H1 (cell line): ENCODE results near the gene HS1BP3. TPM values are rescaled to one million over a fixed set of nuclear protein-coding genes. Genes with fewer than 3 reads are reported as not detected.

Experiments used
- CTCF ChIA-PET: fragments of 300-600 bp; sonication (Branson Sonifier 250); formaldehyde crosslinking; loops from one replicate; lab custom pipeline; 2021; ENCODE audit not compliant: partially characterized antibody; lab: Charles Lee
- POLR2A ChIA-PET: fragments of 300-600 bp; sonication (Branson Sonifier 250); formaldehyde crosslinking; loops from one replicate; lab custom pipeline; 2021; ENCODE audit warnings: inconsistent platforms; ENCODE audit not compliant: partially characterized antibody; lab: Charles Lee
- DNase-seq, 2 experiments: peaks; one replicate each; pipeline versions ENCODE4 v3.0.0 to v3.0.0-alpha.2; 2010 to 2022; ENCODE audit warnings: low spot score in 2 of 2, low read depth in 1 of 2, mixed read lengths in 1 of 2
- FAIRE-seq: peaks from 2 replicates; lab custom pipeline; 2011; peaks lifted over from hg19 to GRCh38; lab: Jason Lieb, UNC
- H2AFZ ChIP-seq: 2 replicates; pipeline ENCODE4 v1.8.1; 2012; ENCODE audit warnings: low read length, inconsistent platforms
- H2AK5ac ChIP-seq: 2 replicates; pipeline ENCODE4 v1.6.1; 2013; ENCODE audit warnings: low read depth, low read length
- H2BK120ac ChIP-seq: replicated peaks from 2 replicates; pipeline ENCODE3; 2013; ENCODE audit warnings: low read depth, low read length, inconsistent platforms
- H2BK12ac ChIP-seq: 2 replicates; pipeline ENCODE4 v1.6.1; 2013; ENCODE audit warnings: low read depth, low read length
- H2BK15ac ChIP-seq: 2 replicates; pipeline ENCODE4 v1.6.1; 2013; ENCODE audit warnings: low read length
- H2BK20ac ChIP-seq: 2 replicates; pipeline ENCODE4 v1.6.1; 2013; ENCODE audit warnings: low read length
- H2BK5ac ChIP-seq: 2 replicates; pipeline ENCODE4 v1.6.1; 2013; ENCODE audit warnings: low read depth, low read length
- H3K14ac ChIP-seq: 2 replicates; pipeline ENCODE4 v1.6.1; 2013; ENCODE audit warnings: inconsistent platforms; ENCODE audit not compliant: insufficient read length
- H3K18ac ChIP-seq: 2 replicates; pipeline ENCODE4 v1.6.1; 2013; ENCODE audit warnings: low read length; ENCODE audit errors: extremely low read depth
- H3K23ac ChIP-seq: 2 replicates; pipeline ENCODE4 v1.6.1; 2013; ENCODE audit warnings: inconsistent platforms; ENCODE audit not compliant: insufficient read length
- H3K23me2 ChIP-seq: 2 replicates; pipeline ENCODE4 v1.6.1; 2013; ENCODE audit warnings: low read depth, low read length
- H3K27ac ChIP-seq: 2 replicates; pipeline ENCODE4 v1.6.1; 2011; ENCODE audit warnings: low read depth, low read length, inconsistent platforms
- H3K27me3 ChIP-seq, 4 experiments: replicated peaks in 1 of 4; 1 replicate in 1 of 4; 2 replicates in 3 of 4; pipeline versions ENCODE4 v1.6.1 to v1.8.1; 2011 to 2013; ENCODE audit warnings: low read length in 3 of 4, mild to moderate bottlenecking in 3 of 4, inconsistent platforms in 2 of 4, mixed read lengths in 2 of 4, moderate library complexity in 1 of 4; ENCODE audit not compliant: control insufficient read depth in 3 of 4, insufficient read depth in 3 of 4; ENCODE audit errors: extremely low read depth in 1 of 4
- H3K36me3 ChIP-seq, 4 experiments: 2 replicates each; pipeline versions ENCODE4 v1.6.1 to v1.8.1; 2011 to 2013; ENCODE audit warnings: mild to moderate bottlenecking in 4 of 4, low read length in 3 of 4, moderate library complexity in 2 of 4, control low read depth in 1 of 4, inconsistent platforms in 1 of 4; ENCODE audit not compliant: insufficient read depth in 4 of 4, control insufficient read depth in 2 of 4
- H3K4ac ChIP-seq: replicated peaks from 2 replicates; pipeline ENCODE3; 2013; ENCODE audit warnings: low read length, low read depth, mixed read lengths, inconsistent platforms; ENCODE audit not compliant: insufficient read length
- H3K4me1 ChIP-seq, 4 experiments: replicated peaks in 1 of 4; 1 replicate in 1 of 4; 2 replicates in 3 of 4; pipeline versions ENCODE4 v1.6.1 to v1.8.1; 2011 to 2013; ENCODE audit warnings: low read length in 3 of 4, inconsistent platforms in 2 of 4, mixed read lengths in 1 of 4; ENCODE audit not compliant: insufficient read depth in 4 of 4, control insufficient read depth in 3 of 4
- H3K4me2 ChIP-seq, 2 experiments: 2 replicates each; pipeline versions ENCODE4 v1.6.1 to v1.8.1; 2011 to 2013; ENCODE audit warnings: low read depth in 2 of 2, low read length in 2 of 2, control low read depth in 1 of 2, inconsistent platforms in 1 of 2, mild to moderate bottlenecking in 1 of 2; ENCODE audit not compliant: insufficient read depth in 1 of 2
- H3K4me3 ChIP-seq, 4 experiments: fragments of 200-600, 300-600 bp in 1 of 4; sonication (generic), shearing (Covaris generic), sonication (Bioruptor Twin) in 1 of 4; 2 replicates each; pipeline versions ENCODE4 v1.5.1 to v1.8.1; 2011 to 2016; ENCODE audit warnings: low read length in 4 of 4, low read depth in 3 of 4, control low read depth in 2 of 4, inconsistent platforms in 2 of 4, mild to moderate bottlenecking in 2 of 4, mixed read lengths in 1 of 4, moderate library complexity in 1 of 4; ENCODE audit not compliant: insufficient read depth in 2 of 4; ENCODE audit errors: extremely low read depth in 1 of 4
- H3K56ac ChIP-seq: replicated peaks from 2 replicates; pipeline ENCODE3; 2013; ENCODE audit warnings: low read depth, mild to moderate bottlenecking, mixed read lengths, low read length, inconsistent platforms; ENCODE audit not compliant: insufficient read length
- H3K79me1 ChIP-seq: 2 replicates; pipeline ENCODE4 v1.6.1; 2013; ENCODE audit warnings: low read depth, low read length, control low read depth
- H3K79me2 ChIP-seq, 2 experiments: 2 replicates each; pipeline versions ENCODE4 v1.6.1 to v1.8.1; 2012 to 2013; ENCODE audit warnings: low read length in 2 of 2, mild to moderate bottlenecking in 2 of 2, inconsistent platforms in 1 of 2; ENCODE audit not compliant: insufficient read depth in 2 of 2, control insufficient read depth in 1 of 2
- H3K9ac ChIP-seq, 4 experiments: replicated peaks in 1 of 4; 1 replicate in 1 of 4; 2 replicates in 3 of 4; pipeline versions ENCODE4 v1.6.1 to v1.8.1; 2011 to 2013; ENCODE audit warnings: low read depth in 3 of 4, low read length in 3 of 4, control low read depth in 2 of 4, mild to moderate bottlenecking in 2 of 4, moderate library complexity in 2 of 4, inconsistent platforms in 1 of 4; ENCODE audit errors: extremely low read depth in 1 of 4
- H3K9me3 ChIP-seq, 2 experiments: 2 replicates each; pipeline versions ENCODE4 v1.6.1 to v1.8.1; 2012 to 2013; ENCODE audit warnings: mild to moderate bottlenecking in 2 of 2, moderate library complexity in 2 of 2, control low read depth in 1 of 2, inconsistent platforms in 1 of 2, low read depth in 1 of 2, low read length in 1 of 2, mixed read lengths in 1 of 2; ENCODE audit not compliant: insufficient read depth in 2 of 2
- H4K20me1 ChIP-seq, 2 experiments: replicated peaks in 1 of 2; 2 replicates each; pipeline versions ENCODE3 to v1.8.1; 2011 to 2013; ENCODE audit warnings: inconsistent platforms in 2 of 2, low read length in 2 of 2, mild to moderate bottlenecking in 1 of 2; ENCODE audit not compliant: insufficient read depth in 2 of 2, control insufficient read depth in 1 of 2
- H4K5ac ChIP-seq: 2 replicates; pipeline ENCODE4 v1.6.1; 2013; ENCODE audit warnings: low read length, low read depth, mixed read lengths, inconsistent platforms; ENCODE audit not compliant: insufficient read length
- H4K8ac ChIP-seq: 2 replicates; pipeline ENCODE4 v1.8.0; 2013; ENCODE audit warnings: mild to moderate bottlenecking, moderate library complexity, low read length, inconsistent platforms; ENCODE audit not compliant: insufficient read depth; ENCODE audit errors: extremely low read depth
- H4K91ac ChIP-seq: replicated peaks from 2 replicates; pipeline ENCODE3; 2013; ENCODE audit warnings: low read length, mixed read lengths, inconsistent platforms; ENCODE audit not compliant: insufficient read length
- BCL11A ChIP-seq, 2 experiments: IDR thresholded peaks; one replicate each; pipeline ENCODE4 v1.6.1; 2011; ENCODE audit warnings: low read depth in 2 of 2, low read length in 2 of 2, mild to moderate bottlenecking in 2 of 2
- CBX8 ChIP-seq: fragments of 300-800, 300-1000 bp; sonication (generic); IDR thresholded peaks from 2 replicates; pipeline ENCODE4 v1.7.1; 2016; ENCODE audit warnings: low read depth, low read length, borderline replicate concordance
- HDAC2 ChIP-seq, 2 experiments: fragments of 300-600 bp in 1 of 2; sonication (generic) in 1 of 2; IDR thresholded peaks; 2 replicates each; pipeline ENCODE4 v1.6.1; 2011 to 2012; ENCODE audit warnings: low read depth in 2 of 2, low read length in 2 of 2, mild to moderate bottlenecking in 2 of 2, moderate library complexity in 2 of 2, borderline replicate concordance in 1 of 2, inconsistent platforms in 1 of 2
- HDAC6 ChIP-seq: IDR thresholded peaks from one replicate; pipeline ENCODE4 v1.7.1; 2012; ENCODE audit warnings: low read depth, mild to moderate bottlenecking, inconsistent platforms, low read length, moderate library complexity
- MAFK ChIP-seq: IDR thresholded peaks from 2 replicates; pipeline ENCODE4 v1.6.1; 2012; ENCODE audit warnings: low read depth, mild to moderate bottlenecking, improper control_type of control experiment, low read length
- NANOG ChIP-seq: IDR thresholded peaks from 2 replicates; pipeline ENCODE4 v1.6.1; 2011; ENCODE audit warnings: low read length, low read depth, mild to moderate bottlenecking, inconsistent platforms; ENCODE audit not compliant: insufficient read depth, poor library complexity, severe bottlenecking
- SP2 ChIP-seq: IDR thresholded peaks from 2 replicates; pipeline ENCODE4 v1.6.1; 2012; ENCODE audit warnings: mild to moderate bottlenecking, low read length, inconsistent platforms
- TEAD4 ChIP-seq: IDR thresholded peaks from 2 replicates; pipeline ENCODE4 v1.6.1; 2012; ENCODE audit warnings: low read depth, low read length, inconsistent platforms, mixed read lengths
- WGBS, 2 experiments: shearing (Covaris generic) in 1 of 2; methylation state at CpG; one replicate each; pipeline versions ENCODE4 v1.1.6 to v1.1.7; 2013 to 2015; ENCODE audit warnings: low lambda C conversion rate in 2 of 2, mixed read lengths in 2 of 2, inconsistent platforms in 1 of 2, low coverage in 1 of 2, missing lambda C conversion rate in 1 of 2; ENCODE audit not compliant: insufficient replicate concordance in 2 of 2, insufficient coverage in 1 of 2, insufficient read length in 1 of 2; ENCODE audit errors: extremely low coverage in 1 of 2, missing lambda C conversion rate in 1 of 2; 5-methylcytosine and 5-hydroxymethylcytosine counted together
- polyA plus RNA-seq, 7 experiments: library from polyadenylated mRNA; depleted of rRNA in 3 of 7; stranded (reverse) in 5 of 7; unstranded in 2 of 7; fragments of >200 nt in 5 of 7; fragments of 200-250 nt in 2 of 7; gene quantifications; 1 replicate in 5 of 7; 2 replicates in 1 of 7; 4 replicates in 1 of 7; pipeline versions ENCODE4 v1.2.1 to v1.2.3, GENCODE V29; 2011 to 2013; ENCODE audit warnings: missing spikeins in 2 of 7, mixed read lengths in 2 of 7
- total RNA-seq: library from RNA; stranded (reverse); fragmentation: NEBNext Ultra II Directional; extraction: Animal tissue kit (Norgen Biotek cat#: 25700); gene quantifications from 2 replicates; pipeline ENCODE4 v1.2.1, GENCODE V29; 2021

Gene HS1BP3
- total and polyA plus RNA-seq, 2 of the 8 experiments (the other 6 are each of a cell fraction or from before 2014, with no cell fraction given) = 11.1 to 11.3 TPM

- no peaks in the 10 kb centered on the region for H3K79me2 ChIP-seq
- no peak overlapping the region for H3K56ac ChIP-seq
- no peak overlapping the region for H4K91ac ChIP-seq
- no peak overlapping the region for H3K27ac ChIP-seq
- TF ChIP-seq MAFK (no peak), CBX8 (no peak), SP2 (no peak), HDAC6 (no peak), HDAC2 (IDR thresholded peaks at IDR 0.05; ENCODE audit: borderline replicate concordance in 1 of 2, low read depth in 2 of 2, low read length in 2 of 2) (no peak), TEAD4 (no peak), NANOG (no peak), BCL11A (IDR thresholded peaks at IDR 0.05; ENCODE audit: low read depth in 2 of 2, low read length in 2 of 2) (no peak)
- no peak overlapping the region for H3K4me2 ChIP-seq
- no peak overlapping the region; the same call in 1 of the 2 replicates for H3K18ac ChIP-seq
- 0 out of 2 replicates have a peak overlapping the region, but pooled peaks have one; percentile 46 for H2BK15ac ChIP-seq
- no peaks in the 10 kb centered on the region for H3K79me1 ChIP-seq
- H3K14ac ChIP-seq = no peak overlapping the region
- no peak for FAIRE-seq
- H2BK12ac ChIP-seq = 0 out of 2 replicates have a peak overlapping the region, but pooled peaks have one; percentile 60
- no peak overlapping the region for H4K8ac ChIP-seq
- H2BK120ac ChIP-seq = no peak overlapping the region
- ChIA-PET POLR2A (interaction anchor here (0.6 to 1.4 kb wide), 2 partner anchors 54 to 169 kb away, joined by 3 to 8 read pairs; partner anchors contain the start of gene RHOB), CTCF (interaction anchor here (1.2 to 7.8 kb wide), 9 partner anchors 14 to 238 kb away, joined by 4 to 116 read pairs (median 9); no protein-coding TSS in a partner anchor)
- 96% methylated on average over 4 of the region's 4 CpGs; no CpG with 5 or more reads in 1 of the 2 experiments for WGBS, 2 experiments
- DNase-seq = no peak
- peaks cover 0 to 2% of the 10 kb centered on the region in 2 experiments for H4K20me1 ChIP-seq
- no peaks in the 10 kb centered on the region; a peak in 1 of 7 replicates for H3K27me3 ChIP-seq
- H3K36me3 ChIP-seq = no peaks in the 10 kb centered on the region; a peak in 1 of 8 replicates
- no peak overlapping the region for H3K4me3 ChIP-seq
- H3K4ac ChIP-seq = no peak overlapping the region
- H3K9me3 ChIP-seq = no peaks in the 10 kb centered on the region
- H2BK5ac ChIP-seq = no peak overlapping the region
- no peaks in the 10 kb centered on the region for H3K23me2 ChIP-seq
- H4K5ac ChIP-seq = no peak overlapping the region
- H2AFZ ChIP-seq = no peak overlapping the region
- H2BK20ac ChIP-seq = no peak overlapping the region
- H2AK5ac ChIP-seq = peak overlapping the region; percentile 39; the same call in 1 of the 2 replicates
- H3K4me1 ChIP-seq = peaks cover 0 to 20% (median 14%) of the 10 kb centered on the region in 4 experiments; a peak in 6 of 7 replicates
- no peak overlapping the region for H3K9ac ChIP-seq
- no peak overlapping the region for H3K23ac ChIP-seq
These were observed 34.5 kb downstream of the HS1BP3 start for GRCh38 chr2:20616341-20616871.
